Kidney epithelial cell (primary cell): ENCODE data around the gene CXCL13. TPM values are rescaled to one million over a fixed set of nuclear protein-coding genes. Genes with fewer than 3 reads are reported as not detected.

Experiments used
- DNase-seq: peaks from one replicate; pipeline ENCODE4 v3.0.0-alpha.2; 2010; ENCODE audit warnings: low read depth
- H3K27me3 ChIP-seq: 2 replicates; pipeline ENCODE4 v1.6.0; 2011; ENCODE audit warnings: low read length; ENCODE audit not compliant: control insufficient read depth, insufficient read depth
- H3K36me3 ChIP-seq: 2 replicates; pipeline ENCODE4 v1.5.1; 2011; ENCODE audit warnings: low read length; ENCODE audit not compliant: control insufficient read depth, insufficient read depth
- H3K4me3 ChIP-seq: 2 replicates; pipeline ENCODE4 v1.5.1; 2011; ENCODE audit warnings: low read depth, mild to moderate bottlenecking, control low read depth, low read length
- CTCF ChIP-seq: IDR thresholded peaks from 2 replicates; pipeline ENCODE4 v1.5.1; 2011; ENCODE audit warnings: mild to moderate bottlenecking, moderate library complexity, low read length, control low read depth, inconsistent platforms; ENCODE audit not compliant: insufficient read depth, poor library complexity, severe bottlenecking
- total RNA-seq: library from RNA; depleted of rRNA; stranded (reverse); fragments of >200 nt; gene quantifications from 2 replicates; pipeline ENCODE4 v1.2.3, GENCODE V29; 2015

CXCL13 gene
- total RNA-seq, 1 donor from 2014 or later = not detected

- H3K27me3 ChIP-seq = peaks cover 7% of the 10 kb centered on the region
- peak; percentile 69 for TF ChIP-seq CTCF
- no peaks in the 10 kb centered on the region for H3K36me3 ChIP-seq
- no peak overlapping the region for H3K4me3 ChIP-seq
- no peak for DNase-seq
Measured at GRCh38 chr4:77599378-77599777, 6.2 kb upstream of the CXCL13 start.

- TF ChIP-seq CTCF = peak; percentile 90
- Histone ChIP-seq H3K27me3 (peaks cover 7% of the 10 kb centered on the region), H3K4me3 (no peak overlapping the region), H3K36me3 (no peaks in the 10 kb centered on the region)
- DNase-seq = no peak
Measured at GRCh38 chr4:77600521-77601451, 4.8 kb upstream of the CXCL13 start.

GRCh38 chr4:77601614-77602187 is 3.9 kb upstream of the CXCL13 start:
- peaks cover 7% of the 10 kb centered on the region for H3K27me3 ChIP-seq
- TF ChIP-seq CTCF = no peak
- DNase-seq = no peak
- no peak overlapping the region for H3K4me3 ChIP-seq
- no peaks in the 10 kb centered on the region for H3K36me3 ChIP-seq

- DNase-seq = no peak
- TF ChIP-seq CTCF = no peak
- no peaks in the 10 kb centered on the region for H3K27me3 ChIP-seq
- H3K36me3 ChIP-seq = no peaks in the 10 kb centered on the region
- H3K4me3 ChIP-seq = no peak overlapping the region
Measured at GRCh38 chr4:77613267-77613666, 7.6 kb downstream of the CXCL13 start.

- no peak for TF ChIP-seq CTCF
- Histone ChIP-seq H3K4me3 (no peak overlapping the region), H3K36me3 (no peaks in the 10 kb centered on the region), H3K27me3 (no peaks in the 10 kb centered on the region)
- no peak for DNase-seq
Measured at GRCh38 chr4:77615153-77615552, 9.5 kb downstream of the CXCL13 start.
